ENCODE results near the gene ARSB. TPM values are rescaled to one million over a fixed set of nuclear protein-coding genes. Genes with fewer than 3 reads are reported as not detected.

Gene ARSB
- total RNA-seq, 1 donor from 2014 or later, result 18.5 TPM

- Mint-ChIP-seq H3K27me3 (peaks cover 3% of the 10 kb centered on the region), H3K36me3 (no peaks in the 10 kb centered on the region), H3K4me1 (ENCODE audit: unreplicated experiment) (peaks cover 31% of the 10 kb centered on the region), H3K27ac (no peak overlapping the region), H3K4me3 (no peak overlapping the region), H3K9me3 (no peaks in the 10 kb centered on the region)
- no peak for DNase-seq (ENCODE audit: extremely low spot score, unreplicated experiment)
- TF ChIP-seq CTCF (conservative IDR thresholded peaks at IDR 0.05), result no peak
Measured at GRCh38 chr5:78744951-78745534, 240.1 kb downstream of the ARSB start.

GRCh38 chr5:78741019-78741418, 244.1 kb downstream of the ARSB start:
- no peak overlapping the region for H3K4me3 Mint-ChIP-seq
- H3K9me3 Mint-ChIP-seq, result peaks cover 4% of the 10 kb centered on the region
- H3K27ac Mint-ChIP-seq, result no peak overlapping the region
- no peaks in the 10 kb centered on the region for H3K36me3 Mint-ChIP-seq
- peaks cover 3% of the 10 kb centered on the region for H3K27me3 Mint-ChIP-seq
- peaks cover 15% of the 10 kb centered on the region for H3K4me1 Mint-ChIP-seq (ENCODE audit: unreplicated experiment)
- no peak for TF ChIP-seq CTCF (conservative IDR thresholded peaks at IDR 0.05)
- no peak for DNase-seq (ENCODE audit: extremely low spot score, unreplicated experiment)

- DNase-seq (ENCODE audit: extremely low spot score, unreplicated experiment), result no peak
- Mint-ChIP-seq H3K9me3 (peaks cover 4% of the 10 kb centered on the region), H3K4me1 (ENCODE audit: unreplicated experiment) (no peaks in the 10 kb centered on the region), H3K27ac (no peak overlapping the region), H3K4me3 (no peak overlapping the region), H3K27me3 (no peaks in the 10 kb centered on the region), H3K36me3 (no peaks in the 10 kb centered on the region)
- TF ChIP-seq CTCF (conservative IDR thresholded peaks at IDR 0.05), result no peak
Measured at GRCh38 chr5:78738693-78739300, 246.3 kb downstream of the ARSB start.

GRCh38 chr5:78738104-78738503, 247.0 kb downstream of the ARSB start:
- DNase-seq (ENCODE audit: extremely low spot score, unreplicated experiment), result no peak
- Mint-ChIP-seq H3K27ac (no peak overlapping the region), H3K36me3 (no peaks in the 10 kb centered on the region), H3K9me3 (peaks cover 4% of the 10 kb centered on the region), H3K4me1 (ENCODE audit: unreplicated experiment) (no peaks in the 10 kb centered on the region), H3K4me3 (no peak overlapping the region), H3K27me3 (no peaks in the 10 kb centered on the region)
- TF ChIP-seq CTCF (conservative IDR thresholded peaks at IDR 0.05), result no peak

- no peak for TF ChIP-seq CTCF (conservative IDR thresholded peaks at IDR 0.05)
- H3K36me3 Mint-ChIP-seq, result no peaks in the 10 kb centered on the region
- peaks cover 4% of the 10 kb centered on the region for H3K9me3 Mint-ChIP-seq
- peaks cover 3% of the 10 kb centered on the region for H3K4me1 Mint-ChIP-seq (ENCODE audit: unreplicated experiment)
- no peaks in the 10 kb centered on the region for H3K27me3 Mint-ChIP-seq
- DNase-seq (ENCODE audit: extremely low spot score, unreplicated experiment), result no peak
- H3K27ac Mint-ChIP-seq, result no peak overlapping the region
- H3K4me3 Mint-ChIP-seq, result no peak overlapping the region
Measured at GRCh38 chr5:78735834-78736463, 249.2 kb downstream of the ARSB start.
